ENCODE data around the gene ISX. TPM values are rescaled to one million over a fixed set of nuclear protein-coding genes. Genes with fewer than 3 reads are reported as not detected.

The ISX gene
- total and polyA plus RNA-seq, 11 donors: not detected

- Histone ChIP-seq H3K27me3 (peaks cover 0 to 4% (median 0%) of the 10 kb centered on the region in 9 donors), H3K9me3 (no peaks in the 10 kb centered on the region), H3K4me3 (no peak overlapping the region), H3K27ac (no peak overlapping the region), H3K36me3 (no peaks in the 10 kb centered on the region), H3K4me1 (no peaks in the 10 kb centered on the region)
- ATAC-seq (no peak), DNase-seq (no peak)
- WGBS, 4 donors: 78 to 84% (median 82%) methylated on average over 6 of the region's 6 CpGs
- no peak for TF ChIP-seq POLR2A (IDR thresholded peaks at IDR 0.05)
- intact Hi-C loops (cut with DNase I): no loop called here
Observed at GRCh38 chr22:35076630-35077029, 10.7 kb downstream of the ISX start.

- H3K27me3 ChIP-seq: peaks cover 0 to 4% (median 0%) of the 10 kb centered on the region in 9 donors
- no peak overlapping the region for H3K4me3 ChIP-seq
- H3K27ac ChIP-seq: no peak overlapping the region
- intact Hi-C loops (cut with DNase I): no loop called here
- no peaks in the 10 kb centered on the region for H3K36me3 ChIP-seq
- H3K4me1 ChIP-seq: no peaks in the 10 kb centered on the region
- DNase-seq (no peak), ATAC-seq (no peak)
- TF ChIP-seq CTCF (IDR thresholded peaks at IDR 0.05) (no peak), POLR2A (IDR thresholded peaks at IDR 0.05) (no peak)
- peaks cover 0 to 6% (median 0%) of the 10 kb centered on the region in 12 donors for H3K9me3 ChIP-seq
- WGBS, 4 donors: 57 to 78% (median 72%) methylated on average over 2 to 3 of the region's 3 CpGs
Observed at GRCh38 chr22:35085621-35086020, 19.7 kb downstream of the ISX start.

- DNase-seq (no peak), ATAC-seq (no peak)
- intact Hi-C loops (cut with DNase I): no loop called here
- H3K27ac ChIP-seq: no peak overlapping the region
- WGBS, 4 donors: 93 to 100% (median 96%) methylated on average over 1 of the region's 1 CpG
- H3K4me1 ChIP-seq: no peaks in the 10 kb centered on the region
- H3K4me3 ChIP-seq: no peak overlapping the region
- no peaks in the 10 kb centered on the region for H3K36me3 ChIP-seq
- TF ChIP-seq CTCF (IDR thresholded peaks at IDR 0.05) (no peak), POLR2A (IDR thresholded peaks at IDR 0.05) (no peak)
- H3K9me3 ChIP-seq: peaks cover 0 to 6% (median 0%) of the 10 kb centered on the region in 12 donors
- H3K27me3 ChIP-seq: peaks cover 0 to 3% (median 0%) of the 10 kb centered on the region in 9 donors
Observed at GRCh38 chr22:35089139-35089538, 23.2 kb downstream of the ISX start.

- TF ChIP-seq CTCF (IDR thresholded peaks at IDR 0.05): no peak
- TF ChIP-seq POLR2A (IDR thresholded peaks at IDR 0.05): no peak
- Histone ChIP-seq H3K4me3 (no peak overlapping the region), H3K4me1 (no peaks in the 10 kb centered on the region), H3K36me3 (no peaks in the 10 kb centered on the region), H3K9me3 (peaks cover 0 to 6% (median 0%) of the 10 kb centered on the region in 12 donors), H3K27ac (no peak overlapping the region), H3K27me3 (peaks cover 0 to 15% (median 0%) of the 10 kb centered on the region in 9 donors)
- WGBS, 4 donors: 43 to 55% (median 50%) methylated on average over 1 of the region's 1 CpG
- intact Hi-C loops (cut with DNase I): no loop called here
- ATAC-seq (no peak), DNase-seq (no peak)
Observed at GRCh38 chr22:35092406-35092805, 26.4 kb downstream of the ISX start.

- 47 to 66% (median 58%) methylated on average over 3 of the region's 3 CpGs for WGBS, 4 donors
- TF ChIP-seq POLR2A (IDR thresholded peaks at IDR 0.05) (no peak), CTCF (IDR thresholded peaks at IDR 0.05) (no peak)
Observed at GRCh38 chr22:35098921-35099320, 33.0 kb downstream of the ISX start.

More at GRCh38 chr22:35098921-35099320, 33.0 kb downstream of the ISX start:
- Histone ChIP-seq H3K27ac (no peak overlapping the region), H3K4me1 (no peaks in the 10 kb centered on the region), H3K9me3 (no peaks in the 10 kb centered on the region), H3K4me3 (no peak overlapping the region), H3K36me3 (no peaks in the 10 kb centered on the region), H3K27me3 (peaks cover 0 to 21% (median 0%) of the 10 kb centered on the region in 9 donors)
- DNase-seq (no peak), ATAC-seq (no peak)
- intact Hi-C loops (cut with DNase I): no loop called here
